Thymus (tissue), 11 donors: ENCODE measurements around the gene SASH1. TPM values are rescaled to one million over a fixed set of nuclear protein-coding genes. Genes with fewer than 3 reads are reported as not detected.

Source experiments
- DNase-seq, 9 donors: peaks; one replicate each; pipeline ENCODE4 v3.0.0-alpha.2; 2013; ENCODE audit warnings: low spot score in 9 of 9, low read depth in 6 of 9, missing footprints in 1 of 9
- H3K27ac ChIP-seq, 2 donors: one replicate each; pipeline ENCODE4 v1.5.1; 2013; ENCODE audit warnings: control low read depth in 1 of 2, low read depth in 1 of 2, low read length in 1 of 2, mild to moderate bottlenecking in 1 of 2, moderate library complexity in 1 of 2
- H3K27me3 ChIP-seq, 2 donors: one replicate each; pipeline ENCODE4 v1.5.1; 2013; ENCODE audit warnings: low read length in 1 of 2; ENCODE audit not compliant: control insufficient read depth in 2 of 2, insufficient read depth in 1 of 2
- H3K36me3 ChIP-seq, 2 donors: one replicate each; pipeline ENCODE4 v1.5.1; 2013; ENCODE audit warnings: low read length in 1 of 2, mild to moderate bottlenecking in 1 of 2, moderate library complexity in 1 of 2; ENCODE audit not compliant: control insufficient read depth in 2 of 2, insufficient read depth in 2 of 2
- H3K4me1 ChIP-seq, 2 donors: one replicate each; pipeline ENCODE4 v1.5.1; 2013; ENCODE audit warnings: low read length in 2 of 2; ENCODE audit not compliant: control insufficient read depth in 2 of 2, insufficient read depth in 2 of 2
- H3K4me3 ChIP-seq, 2 donors: one replicate each; pipeline ENCODE4 v1.5.1; 2013; ENCODE audit warnings: low read length in 2 of 2, control low read depth in 1 of 2, mild to moderate bottlenecking in 1 of 2
- H3K9me3 ChIP-seq, 2 donors: one replicate each; pipeline ENCODE4 v1.5.1; 2013; ENCODE audit warnings: low read length in 1 of 2, mild to moderate bottlenecking in 1 of 2; ENCODE audit not compliant: control insufficient read depth in 2 of 2, insufficient read depth in 1 of 2
- WGBS: extraction: QIAGEN DNeasy Blood & Tissue Kit; methylation state at CpG from one replicate; pipeline ENCODE4 v1.1.7; 2013; 5-methylcytosine and 5-hydroxymethylcytosine counted together
- polyA plus RNA-seq: library from polyadenylated mRNA; stranded (reverse); fragments of 200-250 nt; gene quantifications from one replicate; pipeline ENCODE4 v1.2.3, GENCODE V29; 2013
- total RNA-seq: library from RNA; stranded (reverse); fragments of 120-200 nt; gene quantifications from one replicate; pipeline ENCODE4 v1.2.4, GENCODE V29; 2013
- donor health status: healthy.

The SASH1 gene
- total and polyA plus RNA-seq, 2 donors: 3.7 to 7.0 TPM

DNA sequence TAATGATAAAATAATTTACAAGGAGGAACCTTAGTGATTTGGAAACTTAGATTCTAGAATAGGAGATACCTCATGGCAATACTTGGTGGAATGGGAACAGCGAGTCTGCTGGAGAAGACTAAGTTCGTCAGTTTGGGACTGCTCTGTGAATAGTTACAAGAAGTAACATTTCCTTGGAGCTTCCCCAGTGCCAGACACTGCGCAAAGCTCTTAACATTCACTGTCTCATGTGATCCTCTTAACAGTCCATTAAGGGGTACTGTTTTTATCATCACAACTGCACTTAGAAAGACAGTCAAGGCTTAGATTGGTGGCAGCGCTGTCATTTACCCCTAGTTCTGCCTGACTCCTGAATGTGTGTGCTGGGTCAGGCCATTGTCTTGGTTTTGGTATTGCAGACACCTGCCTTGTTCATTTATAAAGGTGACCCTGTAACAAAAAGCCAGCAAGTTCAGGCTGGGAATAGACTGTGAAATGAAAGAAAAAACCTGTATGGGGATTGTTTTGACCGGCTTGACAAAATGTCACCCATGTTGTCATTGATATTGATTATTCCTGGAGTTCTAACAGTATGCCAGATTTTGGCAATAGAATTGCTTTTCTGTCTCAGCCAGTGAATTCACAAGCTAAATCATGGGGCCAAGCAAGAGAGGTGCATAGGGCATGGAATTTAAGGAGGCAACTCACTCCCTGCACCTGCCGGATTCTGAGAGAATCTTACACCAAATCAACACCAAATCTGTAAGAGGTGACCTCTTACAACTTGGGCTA lies 118.4 kb downstream of the SASH1 start:
- H3K9me3 ChIP-seq: no peaks in the 10 kb centered on the region
- H3K27me3 ChIP-seq: peaks cover 0 to 10% of the 10 kb centered on the region in 2 donors
- no peaks in the 10 kb centered on the region for H3K36me3 ChIP-seq
- no peaks in the 10 kb centered on the region for H3K4me1 ChIP-seq
- H3K27ac ChIP-seq: no peak overlapping the region
- 96% methylated on average over 6 of the region's 6 CpGs for WGBS
- no peak for DNase-seq
- H3K4me3 ChIP-seq: no peak overlapping the region

DNA sequence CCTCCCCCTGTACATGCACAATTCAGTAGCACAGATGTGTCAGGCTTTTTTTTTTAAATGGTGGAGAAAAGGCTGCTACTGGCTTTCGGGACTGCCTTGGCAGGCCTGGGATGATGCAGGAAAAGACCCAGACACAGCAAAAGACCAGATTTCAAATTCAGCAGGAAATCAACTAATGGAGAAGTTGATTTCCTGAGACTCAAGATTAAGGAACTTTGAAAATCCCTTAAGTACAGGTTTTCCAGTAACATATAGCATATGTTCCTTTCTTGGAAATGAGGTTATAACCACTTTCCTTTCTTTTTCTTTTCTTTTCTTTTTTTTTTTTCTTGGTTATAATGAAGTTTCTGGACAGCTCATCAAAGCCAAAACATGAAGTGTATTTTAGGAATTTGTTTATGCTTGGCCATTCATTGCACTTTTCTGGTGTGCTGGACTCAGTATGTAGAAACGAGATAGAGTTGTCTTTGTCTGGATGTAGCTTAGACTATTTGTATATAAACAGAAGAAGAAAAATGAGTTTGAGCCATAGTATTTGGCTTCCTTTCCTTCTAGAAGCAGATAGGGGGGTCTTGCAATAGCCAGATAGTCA lies 119.4 kb downstream of the SASH1 start:
- Histone ChIP-seq H3K36me3 (no peaks in the 10 kb centered on the region), H3K27ac (no peak overlapping the region), H3K27me3 (peaks cover 0 to 8% of the 10 kb centered on the region in 2 donors), H3K9me3 (no peaks in the 10 kb centered on the region), H3K4me3 (no peak overlapping the region), H3K4me1 (no peaks in the 10 kb centered on the region)
- no peak for DNase-seq
- WGBS: 82% methylated on average over 2 of the region's 2 CpGs

DNA sequence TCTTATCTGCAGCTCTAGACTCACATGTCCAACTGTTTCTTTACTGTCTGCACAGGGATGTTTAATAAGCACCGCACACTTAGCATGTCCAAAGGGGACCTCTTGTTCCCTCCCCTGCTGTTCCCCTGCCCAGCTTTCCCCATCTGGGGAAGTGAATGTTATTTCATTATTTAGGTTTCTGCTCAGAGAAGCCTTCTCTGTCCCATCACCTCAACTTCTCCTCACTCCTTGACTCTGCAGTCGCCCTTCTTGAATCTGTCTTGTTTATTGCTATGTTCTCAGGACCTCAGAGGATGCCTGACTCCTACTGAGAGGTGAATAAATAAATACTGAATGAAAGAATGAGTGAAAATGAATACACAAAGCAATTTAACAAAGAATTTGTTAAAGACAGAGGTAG lies 121.0 kb downstream of the SASH1 start:
- no peak overlapping the region for H3K4me3 ChIP-seq
- H3K36me3 ChIP-seq: no peaks in the 10 kb centered on the region
- H3K27me3 ChIP-seq: peaks cover 0 to 8% of the 10 kb centered on the region in 2 donors
- 94% methylated on average over 2 of the region's 2 CpGs for WGBS
- no peak overlapping the region for H3K27ac ChIP-seq
- DNase-seq: no peak
- no peaks in the 10 kb centered on the region for H3K9me3 ChIP-seq
- H3K4me1 ChIP-seq: no peaks in the 10 kb centered on the region

DNA sequence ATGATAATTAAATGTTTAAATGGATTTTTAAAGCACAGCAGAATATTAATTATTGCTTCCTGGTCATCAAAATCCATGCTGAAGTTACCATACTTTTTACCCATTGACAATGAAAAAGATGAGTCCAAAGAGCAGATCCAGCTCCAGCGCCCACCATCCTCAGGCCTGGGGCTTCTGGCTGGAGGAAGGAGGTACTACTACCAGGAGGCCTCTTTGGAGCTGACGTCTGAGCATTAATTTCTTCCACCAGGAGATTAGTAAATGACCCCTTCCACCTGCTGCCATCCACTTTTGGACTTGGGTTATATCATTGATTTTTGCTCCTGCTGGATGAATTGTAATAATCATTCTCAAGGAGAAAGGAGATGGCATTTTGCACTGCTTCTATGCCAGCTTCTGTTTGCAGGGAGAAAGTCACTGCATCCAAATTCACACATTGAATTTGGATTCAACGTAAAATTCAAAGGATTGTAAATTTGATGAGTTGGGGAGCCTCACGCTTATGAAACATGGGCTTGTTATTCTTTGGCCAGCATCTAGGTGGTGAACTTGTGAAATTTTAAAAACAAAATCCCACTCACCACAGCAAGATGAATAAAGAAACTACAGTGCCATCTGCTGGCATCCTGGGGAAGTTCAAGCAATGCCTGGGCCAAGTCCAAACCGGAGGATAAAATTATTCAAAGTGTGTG lies 121.8 kb downstream of the SASH1 start:
- no peak overlapping the region for H3K4me3 ChIP-seq
- H3K36me3 ChIP-seq: no peaks in the 10 kb centered on the region
- H3K27ac ChIP-seq: no peak overlapping the region
- H3K4me1 ChIP-seq: no peaks in the 10 kb centered on the region
- no peaks in the 10 kb centered on the region for H3K9me3 ChIP-seq
- 44% methylated on average over 5 of the region's 5 CpGs for WGBS
- DNase-seq: peak; percentile 11 to 70 (median 43)
- H3K27me3 ChIP-seq: peaks cover 0 to 6% of the 10 kb centered on the region in 2 donors

DNA sequence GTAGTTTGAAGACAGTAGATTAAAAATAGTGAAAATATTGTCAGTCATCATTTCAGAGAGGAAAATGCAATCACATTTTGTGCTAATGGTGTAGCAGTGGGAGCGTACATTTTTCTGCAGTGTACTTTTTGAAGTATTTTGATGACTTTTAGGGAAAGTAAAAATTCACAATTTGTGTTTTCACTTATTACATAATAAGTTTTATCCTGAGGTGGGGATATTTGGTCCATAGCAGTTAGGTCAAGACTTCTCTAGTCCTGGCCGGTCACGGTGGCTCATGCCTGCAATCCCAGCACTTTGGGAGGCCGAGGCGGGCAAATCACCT lies 122.3 kb downstream of the SASH1 start:
- Histone ChIP-seq H3K4me3 (no peak overlapping the region), H3K9me3 (no peaks in the 10 kb centered on the region), H3K27me3 (peaks cover 0 to 6% of the 10 kb centered on the region in 2 donors), H3K36me3 (no peaks in the 10 kb centered on the region), H3K4me1 (no peaks in the 10 kb centered on the region), H3K27ac (no peak overlapping the region)
- 92% methylated on average over 5 of the region's 5 CpGs for WGBS
- no peak for DNase-seq

DNA sequence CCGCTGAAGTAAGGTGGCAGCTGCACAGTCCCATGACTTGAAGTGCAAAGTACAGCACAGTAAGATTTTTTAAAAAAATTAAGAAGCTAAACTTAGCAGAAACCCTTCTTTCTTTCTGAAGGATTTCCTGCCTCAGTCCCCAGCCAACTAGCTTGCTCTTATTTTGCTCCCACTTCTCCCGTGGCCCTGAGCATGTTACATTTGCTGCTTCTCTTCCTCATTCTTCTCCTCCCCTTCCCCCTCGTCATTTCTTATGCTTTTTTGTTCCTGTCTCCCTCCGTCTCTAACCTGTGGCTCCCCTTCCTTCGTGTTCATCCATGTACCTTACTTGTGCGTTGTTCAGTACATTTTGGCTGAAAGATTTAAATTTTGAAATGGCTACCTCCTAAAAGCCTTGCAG lies 123.0 kb downstream of the SASH1 start:
- H3K27ac ChIP-seq: peak overlapping the region in 1 of 2 donors; percentile 4
- 43% methylated on average over 6 of the region's 6 CpGs for WGBS
- H3K4me3 ChIP-seq: no peak overlapping the region
- H3K27me3 ChIP-seq: peaks cover 0 to 6% of the 10 kb centered on the region in 2 donors
- H3K4me1 ChIP-seq: no peaks in the 10 kb centered on the region
- DNase-seq: no peak
- no peaks in the 10 kb centered on the region for H3K9me3 ChIP-seq
- H3K36me3 ChIP-seq: no peaks in the 10 kb centered on the region

DNA sequence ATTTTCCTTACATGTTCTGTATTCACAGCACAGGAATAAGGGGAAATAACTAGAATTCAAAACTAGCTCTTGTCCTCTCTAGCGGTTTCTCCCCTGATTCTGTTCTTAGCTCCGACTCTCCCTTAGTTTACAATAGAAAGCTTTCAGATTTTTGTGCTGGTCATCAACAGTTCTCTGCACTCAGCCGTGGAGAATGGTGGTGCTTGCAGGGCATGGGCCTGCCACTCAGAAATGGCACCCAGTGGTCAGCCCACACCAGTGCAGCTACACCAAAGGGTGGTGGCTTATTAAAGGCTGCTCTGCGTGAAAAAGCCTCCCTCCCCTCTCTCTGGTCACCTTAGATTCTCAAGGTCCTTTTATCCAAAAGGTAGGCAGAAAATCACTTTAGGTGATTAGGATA lies 123.5 kb downstream of the SASH1 start:
- WGBS: 92% methylated on average over 4 of the region's 4 CpGs
- Histone ChIP-seq H3K9me3 (no peaks in the 10 kb centered on the region), H3K4me3 (no peak overlapping the region), H3K27ac (no peak overlapping the region), H3K4me1 (no peaks in the 10 kb centered on the region), H3K27me3 (peaks cover 0 to 6% of the 10 kb centered on the region in 2 donors), H3K36me3 (no peaks in the 10 kb centered on the region)
- DNase-seq: no peak

DNA sequence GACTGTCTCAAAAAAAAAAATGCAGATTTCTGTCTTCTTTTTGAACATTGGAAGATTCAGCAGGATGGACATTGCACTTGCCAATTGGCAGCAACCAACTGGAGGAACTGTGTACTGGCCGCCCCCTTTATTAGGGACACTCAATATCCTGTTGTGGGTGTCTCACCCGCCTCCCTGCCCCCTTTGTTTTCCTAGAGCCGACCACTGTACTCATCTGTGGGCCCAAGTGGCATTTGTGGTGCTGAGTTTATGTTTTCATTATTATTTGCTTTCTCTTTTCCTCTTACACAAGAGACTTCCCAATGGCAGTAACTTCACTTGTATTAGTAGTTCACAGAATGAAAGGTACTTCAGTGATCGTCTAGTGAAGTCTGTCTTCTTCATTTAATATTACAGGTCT lies 125.3 kb downstream of the SASH1 start:
- Histone ChIP-seq H3K9me3 (no peaks in the 10 kb centered on the region), H3K4me1 (no peaks in the 10 kb centered on the region), H3K36me3 (no peaks in the 10 kb centered on the region), H3K4me3 (no peak overlapping the region), H3K27me3 (peaks cover 0 to 3% of the 10 kb centered on the region in 2 donors), H3K27ac (no peak overlapping the region)
- no peak for DNase-seq
- WGBS: 89% methylated on average over 4 of the region's 4 CpGs

DNA sequence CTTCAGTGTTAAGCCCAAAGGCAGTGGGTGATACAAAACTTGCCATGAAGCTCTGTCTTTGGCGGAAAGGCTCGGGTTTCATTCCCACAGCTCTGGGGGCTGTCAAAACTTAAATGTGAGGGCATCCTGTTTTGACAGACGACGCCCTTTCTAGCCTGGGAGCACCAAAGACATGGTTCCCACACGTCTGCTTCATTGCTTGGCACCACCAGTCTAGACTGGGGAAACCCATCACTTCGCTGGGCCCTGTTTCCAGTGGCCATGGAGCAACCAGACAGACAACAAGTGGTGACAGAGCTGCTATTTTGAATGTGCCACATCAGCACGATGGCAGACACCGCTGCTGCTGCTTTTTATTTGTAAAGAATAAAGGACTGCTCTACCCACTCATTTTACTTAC lies 127.5 kb downstream of the SASH1 start:
- no peak for DNase-seq
- no peaks in the 10 kb centered on the region for H3K27me3 ChIP-seq
- WGBS: 91% methylated on average over 8 of the region's 8 CpGs
- H3K4me1 ChIP-seq: no peaks in the 10 kb centered on the region
- H3K27ac ChIP-seq: no peak overlapping the region
- H3K9me3 ChIP-seq: no peaks in the 10 kb centered on the region
- no peaks in the 10 kb centered on the region for H3K36me3 ChIP-seq
- H3K4me3 ChIP-seq: no peak overlapping the region
